Upper lobe of right lung (tissue), 1 donor: ENCODE data around the gene SLCO3A1. TPM values are rescaled to one million over a fixed set of nuclear protein-coding genes. Genes with fewer than 3 reads are reported as not detected.

Experiments used
- ATAC-seq: fragments of 200-7000 bp; cut with Tn5 transposase; one replicate; pipeline ENCODE4 v1.9.1; 2020; ENCODE audit warnings: mild to moderate bottlenecking, moderate library complexity
- DNase-seq: peaks from one replicate; pipeline ENCODE4 v3.0.0-alpha.2; 2020
- H3K27ac ChIP-seq: fragments of 200-600 bp; one replicate; pipeline ENCODE4 v1.8.0; 2022
- H3K27me3 ChIP-seq: fragments of 200-600 bp; one replicate; pipeline ENCODE4 v1.8.0; 2022; ENCODE audit warnings: mild to moderate bottlenecking
- H3K36me3 ChIP-seq: fragments of 200-600 bp; one replicate; pipeline ENCODE4 v1.8.0; 2022
- H3K4me1 ChIP-seq: fragments of 200-600 bp; one replicate; pipeline ENCODE4 v1.8.0; 2022
- H3K4me3 ChIP-seq: fragments of 200-600 bp; one replicate; pipeline ENCODE4 v1.8.0; 2022; ENCODE audit warnings: mild to moderate bottlenecking
- H3K9me3 ChIP-seq: fragments of 200-600 bp; one replicate; pipeline ENCODE4 v1.8.0; 2022
- intact Hi-C: fragments of 100-400 bp; cut with DNase I; formaldehyde crosslinking; loops from one replicate; pipeline ENCODE4 v1.11.0; 2022
- total RNA-seq: library from RNA; stranded (reverse); fragmentation: NEBNext Ultra II Directional; extraction: Animal tissue kit (Norgen Biotek cat#: 25700); gene quantifications from one replicate; pipeline ENCODE4 v1.2.1, GENCODE V29; 2021
- TF ChIP-seq, protein P1 (sequence below): fragments of 200-600 bp; IDR thresholded peaks from one replicate; pipeline ENCODE4 v1.8.0; 2022; ENCODE audit warnings: antibody characterized with exemption
- donor health status: DM: no; HTN: yes; CAD: no; lungs with severe emphysema.

SLCO3A1 gene
- total RNA-seq, 1 donor from 2014 or later = 50.6 TPM

GRCh38 chr15:92074646-92075045 is 221.1 kb downstream of the SLCO3A1 start:
- TF ChIP-seq, protein P1, sequence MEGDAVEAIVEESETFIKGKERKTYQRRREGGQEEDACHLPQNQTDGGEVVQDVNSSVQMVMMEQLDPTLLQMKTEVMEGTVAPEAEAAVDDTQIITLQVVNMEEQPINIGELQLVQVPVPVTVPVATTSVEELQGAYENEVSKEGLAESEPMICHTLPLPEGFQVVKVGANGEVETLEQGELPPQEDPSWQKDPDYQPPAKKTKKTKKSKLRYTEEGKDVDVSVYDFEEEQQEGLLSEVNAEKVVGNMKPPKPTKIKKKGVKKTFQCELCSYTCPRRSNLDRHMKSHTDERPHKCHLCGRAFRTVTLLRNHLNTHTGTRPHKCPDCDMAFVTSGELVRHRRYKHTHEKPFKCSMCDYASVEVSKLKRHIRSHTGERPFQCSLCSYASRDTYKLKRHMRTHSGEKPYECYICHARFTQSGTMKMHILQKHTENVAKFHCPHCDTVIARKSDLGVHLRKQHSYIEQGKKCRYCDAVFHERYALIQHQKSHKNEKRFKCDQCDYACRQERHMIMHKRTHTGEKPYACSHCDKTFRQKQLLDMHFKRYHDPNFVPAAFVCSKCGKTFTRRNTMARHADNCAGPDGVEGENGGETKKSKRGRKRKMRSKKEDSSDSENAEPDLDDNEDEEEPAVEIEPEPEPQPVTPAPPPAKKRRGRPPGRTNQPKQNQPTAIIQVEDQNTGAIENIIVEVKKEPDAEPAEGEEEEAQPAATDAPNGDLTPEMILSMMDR = no peak
- peak overlapping the region; percentile 25 for H3K27ac ChIP-seq
- intact Hi-C loops = loop anchor here (5.0 kb wide), 1 partner anchor 222 kb away; the partner anchor contains the start of gene SLCO3A1
- H3K36me3 ChIP-seq = no peaks in the 10 kb centered on the region
- peak; percentile 87 for DNase-seq
- no peak overlapping the region for H3K4me3 ChIP-seq
- H3K4me1 ChIP-seq = peaks cover 61% of the 10 kb centered on the region
- ATAC-seq = peak; percentile 77
- H3K9me3 ChIP-seq = no peaks in the 10 kb centered on the region
- no peaks in the 10 kb centered on the region for H3K27me3 ChIP-seq

- no peaks in the 10 kb centered on the region for H3K36me3 ChIP-seq
- H3K4me1 ChIP-seq = peaks cover 54% of the 10 kb centered on the region
- no peak for DNase-seq
- no peaks in the 10 kb centered on the region for H3K27me3 ChIP-seq
- intact Hi-C loops = loop anchor here (5.0 kb wide), 1 partner anchor 223 kb away; the partner anchor contains the start of gene SLCO3A1
- ATAC-seq = no peak
- no peaks in the 10 kb centered on the region for H3K9me3 ChIP-seq
- TF ChIP-seq, protein P1 = no peak
- peak overlapping the region; percentile 25 for H3K27ac ChIP-seq
- no peak overlapping the region for H3K4me3 ChIP-seq
Observed at GRCh38 chr15:92075764-92076163, 222.3 kb downstream of the SLCO3A1 start.

DNA sequence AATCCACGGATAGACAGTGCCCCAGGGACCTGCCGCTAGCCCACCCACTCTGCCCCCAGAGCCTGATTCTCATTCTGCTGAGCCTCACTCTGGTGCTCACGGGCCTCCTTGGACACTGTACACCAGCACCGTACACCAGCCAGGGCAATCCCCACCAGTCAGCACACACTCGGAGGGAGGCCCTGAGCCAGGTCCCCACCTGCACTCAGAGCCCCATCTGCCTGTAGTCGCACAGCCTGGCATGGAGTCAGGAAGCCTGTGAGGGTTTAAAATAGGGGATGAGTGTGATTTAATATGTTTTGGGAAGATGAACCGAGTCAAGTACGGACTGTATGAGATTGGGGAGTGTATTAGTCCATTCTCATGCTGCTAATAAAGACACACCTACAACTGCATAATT is 223.0 kb downstream of the SLCO3A1 start:
- intact Hi-C loops = loop anchor here (5.0 kb wide), 1 partner anchor 224 kb away; the partner anchor contains the start of gene SLCO3A1
- no peaks in the 10 kb centered on the region for H3K27me3 ChIP-seq
- H3K4me1 ChIP-seq = peaks cover 48% of the 10 kb centered on the region
- H3K9me3 ChIP-seq = no peaks in the 10 kb centered on the region
- H3K4me3 ChIP-seq = no peak overlapping the region
- no peak for DNase-seq
- no peak for ATAC-seq
- TF ChIP-seq, protein P1 = no peak
- H3K27ac ChIP-seq = no peak overlapping the region
- no peaks in the 10 kb centered on the region for H3K36me3 ChIP-seq

- H3K9me3 ChIP-seq = no peaks in the 10 kb centered on the region
- H3K4me3 ChIP-seq = no peak overlapping the region
- ATAC-seq (peak; percentile 80), DNase-seq (peak; percentile 77)
- H3K36me3 ChIP-seq = no peaks in the 10 kb centered on the region
- no peaks in the 10 kb centered on the region for H3K27me3 ChIP-seq
- peaks cover 53% of the 10 kb centered on the region for H3K4me1 ChIP-seq
- TF ChIP-seq, protein P1 = peak; percentile 78
- intact Hi-C loops = loop anchor here (5.0 kb wide), 1 partner anchor 225 kb away; the partner anchor contains the start of gene SLCO3A1
- no peak overlapping the region for H3K27ac ChIP-seq
Observed at GRCh38 chr15:92077353-92078085, 224.0 kb downstream of the SLCO3A1 start.

GRCh38 chr15:92078270-92078669 is 224.8 kb downstream of the SLCO3A1 start:
- no peak overlapping the region for H3K4me3 ChIP-seq
- no peak overlapping the region for H3K27ac ChIP-seq
- peaks cover 52% of the 10 kb centered on the region for H3K4me1 ChIP-seq
- ATAC-seq (no peak), DNase-seq (no peak)
- H3K9me3 ChIP-seq = no peaks in the 10 kb centered on the region
- H3K27me3 ChIP-seq = no peaks in the 10 kb centered on the region
- TF ChIP-seq, protein P1 = no peak
- intact Hi-C loops = loop anchor here (5.0 kb wide), 1 partner anchor 226 kb away; the partner anchor contains the start of gene SLCO3A1
- no peaks in the 10 kb centered on the region for H3K36me3 ChIP-seq
